Right lobe of liver (tissue), 4 donors: ENCODE results near the gene TCF7L2.

ENCODE experiments used
- CTCF ChIP-seq, 4 donors: fragments of 200-600 bp in 3 of 4; fragments of 450-650 bp in 1 of 4; IDR thresholded peaks; one replicate each; pipeline versions ENCODE4 v1.5.1 to v1.8.0; 2016 to 2022; ENCODE audit warnings: antibody characterized with exemption in 4 of 4, mild to moderate bottlenecking in 2 of 4
- POLR2A ChIP-seq: fragments of 450-650 bp; IDR thresholded peaks from one replicate; pipeline ENCODE4 v1.6.1; 2017; ENCODE audit warnings: antibody characterized with exemption, mild to moderate bottlenecking
- donor health status: DM: no; HTN: no; CAD: no.
- donor health status: DM: no; HTN: no; CAD: no.
- donor health status: DM: no; HTN: yes; CAD: no.

GRCh38 chr10:113113241-113113640 is 163.2 kb downstream of the TCF7L2 start:
- TF ChIP-seq CTCF (IDR thresholded peaks at IDR 0.05) (no peak), POLR2A (peak; percentile 28)
